ENCODE measurements around the gene WDR17.
"Not testable (repeated sequence)": the region's sequence is repeated elsewhere in the genome, so short reads cannot be mapped to it uniquely, and the experiment has no call there.

Gene WDR17

DNA sequence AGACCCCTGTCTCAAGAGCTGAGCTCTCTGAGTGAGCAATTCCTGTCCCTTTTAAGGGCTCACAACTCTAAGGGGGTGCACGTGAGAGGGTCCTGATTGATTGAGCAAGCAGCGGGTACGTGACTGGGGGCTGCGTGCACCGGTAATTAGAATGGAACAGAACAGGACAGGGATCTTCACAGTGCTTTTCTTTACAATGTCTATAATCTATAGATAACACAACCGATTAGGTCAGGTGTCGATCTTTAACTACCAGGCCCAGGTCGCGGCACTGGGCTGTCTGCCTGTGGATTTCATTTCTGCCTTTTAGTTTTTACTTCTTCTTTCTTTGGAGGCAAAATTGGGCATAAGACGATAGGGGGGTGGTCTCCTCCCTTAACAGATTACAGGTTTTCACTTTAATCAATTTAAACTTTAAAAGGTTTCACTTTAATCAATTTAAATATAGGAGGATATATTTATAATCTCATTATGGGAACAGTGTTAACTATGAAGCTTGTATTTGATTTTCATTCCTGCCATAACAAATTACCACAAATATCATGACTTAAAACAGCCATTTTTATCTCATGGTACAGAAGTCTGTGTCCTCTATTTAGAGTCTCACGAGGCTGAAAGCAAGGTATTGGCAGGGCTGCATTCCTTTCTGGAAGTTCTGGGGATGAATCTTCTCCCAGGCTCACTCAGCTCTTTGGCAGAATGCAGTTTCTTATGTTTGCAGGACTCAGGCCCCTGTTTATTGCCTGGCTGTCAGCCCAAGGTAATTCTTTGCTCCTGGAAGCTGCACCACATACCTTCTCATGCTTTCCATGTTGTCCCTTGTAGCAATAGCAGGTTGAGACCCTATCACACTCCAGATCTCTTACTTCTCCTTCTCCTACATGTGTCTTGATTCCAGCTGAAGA lies 124.5 kb downstream of the WDR17 start:
- DNase-seq: no peak

- DNase-seq: no peak
These were observed 126.3 kb downstream of the WDR17 start for GRCh38 chr4:176191974-176192373.

DNA sequence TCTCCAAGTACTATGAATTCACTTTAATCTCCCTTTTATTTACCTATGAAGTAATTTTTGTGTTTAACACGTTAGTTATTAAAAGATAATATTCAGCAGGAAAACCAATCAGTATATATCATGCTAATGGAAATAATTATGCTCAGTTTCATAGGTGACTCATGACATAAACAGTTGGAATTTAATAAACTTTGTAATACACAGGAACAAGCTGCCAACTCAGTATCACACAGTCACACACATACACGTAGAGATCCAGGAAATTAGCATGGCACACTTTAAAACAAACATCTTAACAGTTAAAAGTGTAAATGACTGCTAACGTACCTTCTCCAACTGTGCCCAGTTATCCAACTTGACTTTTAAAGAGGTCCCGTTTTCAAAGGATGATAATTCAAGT lies 127.5 kb downstream of the WDR17 start:
- DNase-seq: no peak

- no peak for DNase-seq
These were observed 128.3 kb downstream of the WDR17 start for GRCh38 chr4:176193938-176194337.

DNA sequence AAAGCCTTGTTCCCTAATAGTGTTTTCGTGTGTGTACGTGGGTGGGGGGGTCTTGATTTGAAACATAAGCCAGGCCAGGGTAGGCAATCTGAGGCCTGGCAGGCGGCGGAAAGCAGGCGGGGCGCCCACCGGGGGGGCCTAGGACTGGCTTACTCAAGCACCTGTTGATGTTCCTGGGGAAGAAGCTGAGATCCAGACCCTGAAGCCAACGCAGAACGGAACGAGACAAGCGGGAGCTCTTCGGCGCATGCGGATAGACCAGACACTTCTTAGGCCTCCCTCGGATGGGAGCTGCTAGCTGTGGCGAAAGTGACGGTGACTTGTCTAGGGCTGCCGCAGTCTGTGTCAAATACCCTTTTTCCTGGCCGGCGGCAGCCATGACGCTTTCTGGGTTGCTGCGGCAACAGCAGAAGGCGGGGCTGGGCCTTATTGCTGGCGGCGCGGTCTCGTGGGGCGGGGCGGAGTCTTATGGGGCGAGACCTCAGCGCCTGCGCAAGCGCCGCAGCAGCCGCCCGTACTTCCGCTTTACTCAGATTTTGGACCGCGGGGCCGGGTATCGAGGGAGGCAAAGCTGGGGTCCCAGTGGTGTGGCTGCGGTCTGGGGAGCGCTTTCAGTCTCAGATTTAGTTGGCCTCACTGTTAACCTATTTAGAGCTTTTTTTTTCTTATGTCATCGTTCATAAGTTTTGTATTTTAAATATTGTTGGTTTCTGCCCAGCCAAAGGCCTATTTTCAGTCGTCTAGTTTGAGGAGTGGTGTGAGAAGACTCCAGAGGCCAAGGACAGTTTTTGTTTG lies 129.7 kb downstream of the WDR17 start, which contains the start of gene SPATA4:
Gene SPATA4 (minus strand): TSS at position 402 of the 795 bp plus-strand sequence. CDS start 23 bp downstream, at position 379.
- DNase-seq: peak; percentile 45 to 96 (median 88)

DNA sequence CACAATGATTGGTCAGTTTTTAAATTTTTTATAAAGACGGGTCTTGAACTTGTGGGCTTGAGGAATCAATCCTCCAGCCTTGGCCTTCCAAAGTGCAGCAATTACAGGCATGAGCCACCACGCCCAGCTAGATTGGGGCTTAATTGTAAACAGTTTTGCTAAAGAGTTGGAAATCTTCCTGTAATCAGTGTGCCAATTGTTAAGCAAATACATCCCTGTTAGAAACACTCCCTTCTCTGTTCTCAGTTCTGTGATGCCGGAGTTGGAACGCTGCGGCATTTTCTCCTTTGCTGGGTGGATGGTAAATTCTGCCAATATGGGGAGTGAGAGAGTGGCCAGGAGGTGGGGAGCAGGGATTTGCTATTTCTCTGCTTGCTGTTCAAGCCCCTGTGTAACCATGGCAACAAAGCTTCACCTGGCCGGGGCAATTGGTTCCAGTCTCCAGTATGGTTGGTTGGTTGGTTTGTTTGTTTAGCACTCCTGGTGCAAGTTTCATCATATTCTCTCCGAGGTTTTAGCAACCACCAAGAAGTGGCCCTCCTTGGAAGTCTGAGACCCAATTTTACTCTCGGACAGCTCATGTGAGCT lies 132.8 kb downstream of the WDR17 start:
- no peak for DNase-seq

GRCh38 chr4:176205299-176205698 lies 139.7 kb downstream of the WDR17 start:
- no peak for DNase-seq

DNA sequence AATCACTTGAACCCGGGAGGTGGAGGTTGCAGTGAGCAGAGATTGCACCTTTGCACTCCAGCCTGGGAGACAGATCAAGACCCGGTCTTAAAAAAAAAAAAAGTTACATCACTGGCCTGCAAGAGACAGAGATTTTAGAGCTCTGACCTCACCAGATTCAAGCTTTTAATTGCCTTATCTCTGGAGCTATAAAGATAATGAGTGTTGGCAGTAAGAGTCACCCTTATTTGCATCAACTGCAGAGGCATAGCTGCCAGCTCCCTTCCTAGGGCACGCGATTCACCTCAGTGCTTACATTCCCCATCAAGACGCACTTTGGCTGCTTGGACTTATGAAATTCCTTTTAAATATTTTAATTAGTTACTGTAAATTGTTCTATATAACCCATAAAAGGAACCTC lies 142.2 kb downstream of the WDR17 start:
- no peak for DNase-seq

GRCh38 chr4:176209535-176209934 lies 143.9 kb downstream of the WDR17 start:
- DNase-seq: no peak

DNA sequence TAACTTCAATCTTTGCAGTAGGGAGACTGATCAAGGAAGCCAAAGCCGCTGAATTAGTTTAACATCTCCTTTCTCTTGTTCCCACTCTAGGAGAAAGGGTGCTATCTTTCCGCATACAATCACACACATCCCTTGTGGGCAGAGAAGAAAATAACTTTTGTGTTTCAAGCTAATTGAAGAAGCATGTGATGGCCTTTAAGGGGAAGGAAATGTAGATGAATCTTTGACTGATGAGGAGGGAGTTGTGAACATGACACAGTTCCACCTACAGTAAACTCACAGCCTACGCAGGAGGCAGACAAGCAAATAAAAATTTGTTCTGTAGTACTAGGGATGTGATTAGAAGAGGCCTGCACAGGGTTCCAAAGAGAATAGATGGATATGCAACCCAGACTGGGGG lies 144.5 kb downstream of the WDR17 start:
- no peak for DNase-seq

GRCh38 chr4:176210579-176211296 lies 145.1 kb downstream of the WDR17 start:
- DNase-seq: no peak

GRCh38 chr4:176212351-176212750 lies 146.7 kb downstream of the WDR17 start:
- not testable (repeated sequence) for DNase-seq

DNA sequence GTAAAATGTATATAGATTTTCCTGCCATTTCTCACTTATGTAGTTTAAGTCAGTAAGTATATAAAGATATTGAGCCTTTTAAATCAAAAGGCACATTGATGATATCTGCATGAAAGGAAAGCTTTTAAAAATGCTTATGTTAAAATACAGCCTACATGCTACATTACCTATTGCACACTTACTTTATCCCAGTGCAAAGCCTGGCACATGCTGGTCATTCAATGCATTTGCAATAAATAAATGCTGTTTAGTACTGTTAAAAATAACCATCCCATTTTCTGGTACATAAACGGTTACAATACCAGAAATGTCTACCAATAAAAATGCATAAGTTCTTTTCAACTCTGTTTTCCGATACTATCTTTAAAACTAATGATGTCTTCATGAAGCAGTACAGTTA lies 151.9 kb downstream of the WDR17 start:
- no peak for DNase-seq

- no peak for DNase-seq
These were observed 156.5 kb downstream of the WDR17 start for GRCh38 chr4:176222149-176222548.

- no peak for DNase-seq
These were observed 157.9 kb downstream of the WDR17 start for GRCh38 chr4:176223561-176223960.

DNA sequence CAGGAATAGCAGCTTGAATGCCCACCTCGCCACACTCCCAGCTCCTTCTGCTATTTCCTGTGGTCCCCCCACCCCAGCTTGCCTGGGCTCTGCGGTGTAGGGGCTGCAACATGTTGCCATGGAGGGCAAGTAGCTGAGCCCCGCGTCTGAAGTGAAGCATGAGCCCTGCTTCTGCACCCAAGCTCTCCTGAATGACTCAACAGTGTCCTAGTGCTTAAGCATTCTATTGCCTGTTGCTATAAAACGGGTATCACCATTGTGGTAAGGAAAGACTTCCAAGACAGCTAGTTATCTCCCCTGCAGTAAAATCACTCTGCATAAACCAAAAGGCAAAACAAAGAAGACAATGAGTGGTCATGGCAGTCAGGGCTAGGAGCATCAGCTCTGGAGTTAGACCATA lies 161.1 kb downstream of the WDR17 start:
- no peak for DNase-seq

GRCh38 chr4:176229645-176230044 lies 164.0 kb downstream of the WDR17 start:
- DNase-seq: no peak
